SU-DHL-6 (cell line): ENCODE data around the gene ADIRF.

Experiments used
- H2AFZ ChIP-seq: fragments of 200-600 bp; sonication (generic); 2 replicates; pipeline ENCODE4 v1.6.1; 2014; ENCODE audit warnings: low read depth, mild to moderate bottlenecking, moderate library complexity, mixed read lengths, antibody characterized with exemption, low read length; ENCODE audit not compliant: severe bottlenecking
- H3F3A ChIP-seq: fragments of 200-600 bp; shearing (Covaris generic); 2 replicates; pipeline ENCODE4 v1.6.0; 2016; ENCODE audit warnings: antibody characterized with exemption, mild to moderate bottlenecking; ENCODE audit not compliant: insufficient read depth
- H3K27ac ChIP-seq: fragments of 200-600 bp; sonication (generic); 2 replicates; pipeline ENCODE4 v1.5.1; 2016; ENCODE audit warnings: low read depth, mild to moderate bottlenecking, low read length, moderate library complexity, mixed read lengths
- H3K27me3 ChIP-seq: fragments of 200-600 bp; sonication (generic), shearing (Covaris generic); 2 replicates; pipeline ENCODE4 v1.6.0; 2014; ENCODE audit warnings: mild to moderate bottlenecking, low read length
- H3K36me3 ChIP-seq: fragments of 200-600 bp; sonication (generic); 2 replicates; pipeline ENCODE4 v1.6.1; 2014; ENCODE audit warnings: mild to moderate bottlenecking, low read length, mixed read lengths
- H3K4me2 ChIP-seq: fragments of 300-600, 200-600 bp; shearing (Covaris generic), sonication (generic); 2 replicates; pipeline ENCODE4 v1.6.0; 2014; ENCODE audit warnings: low read length, low read depth, mild to moderate bottlenecking; ENCODE audit not compliant: poor library complexity, severe bottlenecking
- H3K4me3 ChIP-seq: fragments of 200-600 bp; sonication (generic); 2 replicates; pipeline ENCODE4 v1.5.1; 2014; ENCODE audit warnings: antibody characterized with exemption, low read length, mild to moderate bottlenecking, mixed read lengths; ENCODE audit not compliant: insufficient read depth, poor library complexity, severe bottlenecking
- H3K79me2 ChIP-seq: fragments of 200-600 bp; sonication (generic); 2 replicates; pipeline ENCODE4 v1.6.1; 2014; ENCODE audit warnings: mild to moderate bottlenecking, low read length, moderate library complexity; ENCODE audit not compliant: insufficient read depth
- H3K9ac ChIP-seq: fragments of 200-600 bp; sonication (generic); 2 replicates; pipeline ENCODE4 v1.7.0; 2014; ENCODE audit warnings: mild to moderate bottlenecking, low read length
- H3K9me2 ChIP-seq: fragments of 200-600 bp; sonication (generic); replicated peaks from 2 replicates; pipeline ENCODE4 v1.6.1; 2014; ENCODE audit warnings: low read length; ENCODE audit not compliant: insufficient read depth
- H3K9me3 ChIP-seq: fragments of 200-600 bp; sonication (generic); 2 replicates; pipeline ENCODE4 v1.6.1; 2014; ENCODE audit warnings: low read length, mixed read lengths; ENCODE audit not compliant: insufficient read depth
- H4K20me1 ChIP-seq: fragments of 200-600 bp; sonication (generic); 2 replicates; pipeline ENCODE4 v1.6.1; 2014; ENCODE audit warnings: low read depth, mild to moderate bottlenecking, antibody characterized with exemption, low read length, moderate library complexity, mixed read lengths
- EZH2phosphoT487 ChIP-seq: fragments of 200-600 bp; sonication (generic), shearing (Covaris generic); conservative IDR thresholded peaks from 2 replicates; pipeline ENCODE4 v1.6.1; 2018; ENCODE audit warnings: mild to moderate bottlenecking, antibody characterized with exemption, low read length, moderate library complexity, mixed read lengths
- TF ChIP-seq, protein P1 (sequence below): fragments of 200-600 bp; sonication (generic); IDR thresholded peaks from one replicate; pipeline ENCODE4 v1.5.1; 2017; ENCODE audit warnings: antibody characterized with exemption, mild to moderate bottlenecking, low read length, moderate library complexity; ENCODE audit not compliant: insufficient read depth, poor library complexity, severe bottlenecking

ADIRF gene

DNA sequence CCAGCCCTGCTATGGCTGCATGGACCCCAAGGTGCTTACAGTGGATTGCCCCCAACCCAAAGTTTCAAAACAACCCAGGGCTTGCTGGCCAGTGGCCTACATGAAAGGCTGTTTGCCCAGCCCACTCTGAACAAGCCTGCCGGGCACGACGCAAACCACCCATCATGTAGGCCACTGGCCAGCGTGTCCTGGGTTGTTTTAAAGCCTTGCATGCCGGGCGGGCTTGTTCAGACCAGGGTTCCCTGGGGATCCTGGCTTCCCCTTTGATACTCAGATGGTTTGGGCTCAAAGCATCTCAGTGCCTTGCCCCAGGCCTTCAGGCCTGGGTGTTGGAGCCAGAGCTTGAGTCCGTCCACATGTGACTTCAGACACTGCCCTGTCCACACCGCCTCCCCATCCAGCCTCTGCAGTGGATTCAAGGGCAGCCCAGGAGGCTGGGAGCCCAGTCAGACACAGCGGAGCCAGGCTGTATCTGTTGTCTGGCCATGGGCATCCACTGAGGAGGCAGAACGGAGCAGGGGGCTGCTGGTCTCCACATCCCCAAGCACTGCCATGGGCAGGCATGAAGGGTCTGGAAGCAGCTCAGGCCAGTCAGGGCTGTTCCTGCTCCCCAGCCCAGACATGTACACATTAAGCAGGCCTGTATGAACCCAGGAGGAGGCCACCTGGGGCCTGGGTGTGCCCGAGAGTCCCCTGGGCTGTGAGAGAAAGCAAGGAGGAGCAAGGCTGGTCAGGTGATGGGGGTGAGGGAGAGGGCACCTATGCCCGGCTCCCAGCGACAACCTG, 4.0 kb upstream of the ADIRF start:
- H3F3A ChIP-seq: no peaks in the 10 kb centered on the region
- H3K9me3 ChIP-seq: no peaks in the 10 kb centered on the region
- no peak for TF ChIP-seq EZH2phosphoT487
- TF ChIP-seq, protein P1, sequence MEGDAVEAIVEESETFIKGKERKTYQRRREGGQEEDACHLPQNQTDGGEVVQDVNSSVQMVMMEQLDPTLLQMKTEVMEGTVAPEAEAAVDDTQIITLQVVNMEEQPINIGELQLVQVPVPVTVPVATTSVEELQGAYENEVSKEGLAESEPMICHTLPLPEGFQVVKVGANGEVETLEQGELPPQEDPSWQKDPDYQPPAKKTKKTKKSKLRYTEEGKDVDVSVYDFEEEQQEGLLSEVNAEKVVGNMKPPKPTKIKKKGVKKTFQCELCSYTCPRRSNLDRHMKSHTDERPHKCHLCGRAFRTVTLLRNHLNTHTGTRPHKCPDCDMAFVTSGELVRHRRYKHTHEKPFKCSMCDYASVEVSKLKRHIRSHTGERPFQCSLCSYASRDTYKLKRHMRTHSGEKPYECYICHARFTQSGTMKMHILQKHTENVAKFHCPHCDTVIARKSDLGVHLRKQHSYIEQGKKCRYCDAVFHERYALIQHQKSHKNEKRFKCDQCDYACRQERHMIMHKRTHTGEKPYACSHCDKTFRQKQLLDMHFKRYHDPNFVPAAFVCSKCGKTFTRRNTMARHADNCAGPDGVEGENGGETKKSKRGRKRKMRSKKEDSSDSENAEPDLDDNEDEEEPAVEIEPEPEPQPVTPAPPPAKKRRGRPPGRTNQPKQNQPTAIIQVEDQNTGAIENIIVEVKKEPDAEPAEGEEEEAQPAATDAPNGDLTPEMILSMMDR: no peak
- no peaks in the 10 kb centered on the region for H3K27me3 ChIP-seq
- H3K79me2 ChIP-seq: no peaks in the 10 kb centered on the region
- H3K9me2 ChIP-seq: no peaks in the 10 kb centered on the region
- no peak overlapping the region for H3K27ac ChIP-seq
- H4K20me1 ChIP-seq: no peaks in the 10 kb centered on the region
- H3K9ac ChIP-seq: no peak overlapping the region
- no peaks in the 10 kb centered on the region for H3K36me3 ChIP-seq
- no peak overlapping the region for H3K4me3 ChIP-seq
- no peak overlapping the region for H2AFZ ChIP-seq
- no peak overlapping the region for H3K4me2 ChIP-seq

DNA sequence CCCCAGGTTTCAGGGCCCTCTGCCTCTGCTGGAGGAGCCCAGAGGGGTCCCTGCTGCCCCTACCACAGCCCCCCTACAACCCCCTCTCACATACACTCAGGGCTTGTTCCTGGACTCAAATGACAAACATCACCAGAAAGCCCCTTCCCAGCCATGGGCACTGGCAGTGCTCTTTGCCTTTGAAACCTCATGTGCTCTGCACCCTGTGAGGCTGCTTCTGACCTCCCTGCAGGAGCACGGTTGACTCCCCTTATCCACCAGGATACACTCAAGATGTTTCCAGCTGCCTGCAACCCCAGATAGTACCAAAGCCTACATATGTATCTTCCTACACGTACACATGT, 3.5 kb upstream of the ADIRF start:
- Histone ChIP-seq H3K27ac (no peak overlapping the region), H4K20me1 (no peaks in the 10 kb centered on the region), H3K9me2 (no peaks in the 10 kb centered on the region), H3K4me3 (no peak overlapping the region), H3K27me3 (no peaks in the 10 kb centered on the region), H3F3A (no peaks in the 10 kb centered on the region), H3K79me2 (no peaks in the 10 kb centered on the region), H3K36me3 (no peaks in the 10 kb centered on the region), H3K9ac (no peak overlapping the region), H3K9me3 (no peaks in the 10 kb centered on the region), H2AFZ (no peak overlapping the region), H3K4me2 (no peak overlapping the region)
- no peak for TF ChIP-seq EZH2phosphoT487
- TF ChIP-seq, protein P1: no peak

DNA sequence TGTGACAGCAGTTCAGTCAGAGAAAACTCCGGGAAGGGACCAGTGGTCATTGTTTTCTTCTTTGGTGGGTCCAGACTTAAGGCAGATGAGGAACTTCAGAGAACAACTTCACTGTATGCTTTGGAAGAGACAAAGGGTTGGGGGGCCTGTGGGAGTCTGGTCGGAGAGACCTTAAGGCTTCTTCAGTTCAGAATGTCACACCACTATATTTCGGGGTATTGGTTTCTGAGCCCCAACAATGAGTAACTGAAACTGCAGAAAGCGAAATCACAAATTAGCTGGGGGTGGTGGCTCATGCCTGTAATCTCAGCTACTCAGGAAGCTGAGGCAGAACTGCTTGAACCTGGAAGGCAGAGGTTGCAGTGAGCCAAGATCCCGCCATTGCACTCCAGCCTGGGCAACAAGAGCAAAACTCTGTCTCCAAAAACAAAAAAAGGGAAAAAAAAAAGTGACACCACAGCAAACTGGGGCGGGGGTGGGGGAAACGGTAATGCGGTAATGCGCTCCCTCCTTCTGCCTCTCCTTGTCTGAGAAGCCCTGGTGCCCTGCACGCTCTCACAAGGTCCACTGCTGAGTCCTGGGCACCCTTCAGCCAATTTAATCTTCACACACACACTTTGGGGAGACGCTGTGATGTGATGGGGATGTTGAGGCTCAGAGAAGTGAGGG, 2.2 kb upstream of the ADIRF start:
- H3K36me3 ChIP-seq: no peaks in the 10 kb centered on the region
- H4K20me1 ChIP-seq: no peaks in the 10 kb centered on the region
- no peaks in the 10 kb centered on the region for H3K27me3 ChIP-seq
- no peaks in the 10 kb centered on the region for H3F3A ChIP-seq
- H3K9me3 ChIP-seq: no peaks in the 10 kb centered on the region
- H3K4me2 ChIP-seq: no peak overlapping the region
- no peaks in the 10 kb centered on the region for H3K79me2 ChIP-seq
- H3K9ac ChIP-seq: no peak overlapping the region
- no peaks in the 10 kb centered on the region for H3K9me2 ChIP-seq
- no peak overlapping the region for H3K27ac ChIP-seq
- no peak overlapping the region for H2AFZ ChIP-seq
- no peak overlapping the region for H3K4me3 ChIP-seq
- no peak for TF ChIP-seq EZH2phosphoT487
- TF ChIP-seq, protein P1: no peak
